Activated T-helper 17 cell treated with anti-CD3 and anti-CD28 coated beads, Interleukin-2, amount 50 U/mL, for 72 hours (primary cell): ENCODE results near the gene ZNF664. TPM values are rescaled to one million over a fixed set of nuclear protein-coding genes. Genes with fewer than 3 reads are reported as not detected.

Source experiments
- ATAC-seq: fragments of 150-1000 bp; cut with Tn5 transposase; replicated peaks from 2 replicates; pipeline ENCODE4 v1.10.0; 2021; ENCODE audit warnings: mild to moderate bottlenecking, moderate library complexity
- H3K27ac Mint-ChIP-seq: one replicate; pipeline ENCODE4 v1.8.0; 2022; ENCODE audit warnings: mixed read lengths
- H3K27me3 Mint-ChIP-seq: one replicate; pipeline ENCODE4 v1.8.0; 2022; ENCODE audit warnings: mixed read lengths
- H3K36me3 Mint-ChIP-seq: one replicate; pipeline ENCODE4 v1.8.0; 2022; ENCODE audit warnings: low read depth, mild to moderate bottlenecking, mixed read lengths
- H3K4me1 Mint-ChIP-seq: one replicate; pipeline ENCODE4 v1.8.0; 2022; ENCODE audit warnings: mixed read lengths
- H3K4me3 Mint-ChIP-seq: one replicate; pipeline ENCODE4 v1.8.0; 2022; ENCODE audit warnings: mild to moderate bottlenecking, mixed read lengths
- H3K9me3 Mint-ChIP-seq: one replicate; pipeline ENCODE4 v1.8.0; 2022; ENCODE audit warnings: mixed read lengths
- total RNA-seq, 2 donors: library from RNA; stranded (reverse); gene quantifications; one replicate each; pipeline ENCODE4 v1.2.3, GENCODE V29; 2022

ZNF664 gene
- total RNA-seq, 2 donors from 2014 or later, result 35.6 to 48.3 TPM

GRCh38 chr12:123937707-123938591 lies 35.1 kb upstream of the ZNF664 start:
- peaks cover 30% of the 10 kb centered on the region for H3K36me3 Mint-ChIP-seq
- no peaks in the 10 kb centered on the region for H3K9me3 Mint-ChIP-seq
- peak; percentile 99 for ATAC-seq
- peak overlapping the region; percentile 83 for H3K4me3 Mint-ChIP-seq
- peaks cover 20% of the 10 kb centered on the region for H3K4me1 Mint-ChIP-seq
- no peaks in the 10 kb centered on the region for H3K27me3 Mint-ChIP-seq
- H3K27ac Mint-ChIP-seq, result peak overlapping the region; percentile 91

- Mint-ChIP-seq H3K36me3 (peaks cover 31% of the 10 kb centered on the region), H3K27me3 (no peaks in the 10 kb centered on the region), H3K4me3 (peak overlapping the region; percentile 83), H3K4me1 (peaks cover 20% of the 10 kb centered on the region), H3K9me3 (no peaks in the 10 kb centered on the region), H3K27ac (peak overlapping the region; percentile 91)
- peak; percentile 32 for ATAC-seq
These were observed 34.1 kb upstream of the ZNF664 start for GRCh38 chr12:123938679-123939480.

GRCh38 chr12:123939716-123940626 lies 33.0 kb upstream of the ZNF664 start:
- H3K9me3 Mint-ChIP-seq, result no peaks in the 10 kb centered on the region

GRCh38 chr12:123940627-123940966 lies 32.4 kb upstream of the ZNF664 start:
- Mint-ChIP-seq H3K4me1 (peaks cover 20% of the 10 kb centered on the region), H3K27me3 (no peaks in the 10 kb centered on the region), H3K9me3 (no peaks in the 10 kb centered on the region), H3K4me3 (no peak overlapping the region), H3K36me3 (peaks cover 37% of the 10 kb centered on the region), H3K27ac (no peak overlapping the region)
- no peak for ATAC-seq

More at GRCh38 chr12:123939716-123940626, 33.0 kb upstream of the ZNF664 start:
- Mint-ChIP-seq H3K27ac (no peak overlapping the region), H3K36me3 (peaks cover 37% of the 10 kb centered on the region), H3K27me3 (no peaks in the 10 kb centered on the region), H3K4me3 (no peak overlapping the region), H3K4me1 (peaks cover 20% of the 10 kb centered on the region)
- ATAC-seq, result no peak

GRCh38 chr12:123941000-123941399 lies 32.0 kb upstream of the ZNF664 start:
- no peak for ATAC-seq
- Mint-ChIP-seq H3K27me3 (no peaks in the 10 kb centered on the region), H3K9me3 (no peaks in the 10 kb centered on the region), H3K27ac (peak overlapping the region; percentile 11), H3K4me3 (no peak overlapping the region), H3K36me3 (peaks cover 41% of the 10 kb centered on the region), H3K4me1 (peaks cover 23% of the 10 kb centered on the region)

- peaks cover 24% of the 10 kb centered on the region for H3K4me1 Mint-ChIP-seq
- no peak overlapping the region for H3K4me3 Mint-ChIP-seq
- peaks cover 38% of the 10 kb centered on the region for H3K36me3 Mint-ChIP-seq
- no peaks in the 10 kb centered on the region for H3K9me3 Mint-ChIP-seq
- no peaks in the 10 kb centered on the region for H3K27me3 Mint-ChIP-seq
- peak overlapping the region; percentile 11 for H3K27ac Mint-ChIP-seq
- no peak for ATAC-seq
These were observed 31.3 kb upstream of the ZNF664 start for GRCh38 chr12:123941624-123942237.

GRCh38 chr12:123942238-123942653 lies 30.8 kb upstream of the ZNF664 start:
- peaks cover 37% of the 10 kb centered on the region for H3K36me3 Mint-ChIP-seq
- H3K4me3 Mint-ChIP-seq, result no peak overlapping the region
- no peaks in the 10 kb centered on the region for H3K9me3 Mint-ChIP-seq

GRCh38 chr12:123942911-123943648 lies 29.9 kb upstream of the ZNF664 start:
- Mint-ChIP-seq H3K4me1 (peaks cover 16% of the 10 kb centered on the region), H3K9me3 (no peaks in the 10 kb centered on the region), H3K27me3 (no peaks in the 10 kb centered on the region), H3K4me3 (no peak overlapping the region), H3K27ac (no peak overlapping the region), H3K36me3 (peaks cover 30% of the 10 kb centered on the region)
- no peak for ATAC-seq

More at GRCh38 chr12:123942238-123942653, 30.8 kb upstream of the ZNF664 start:
- H3K27me3 Mint-ChIP-seq, result no peaks in the 10 kb centered on the region
- H3K27ac Mint-ChIP-seq, result no peak overlapping the region
- ATAC-seq, result no peak
- H3K4me1 Mint-ChIP-seq, result peaks cover 24% of the 10 kb centered on the region

GRCh38 chr12:123943816-123944215 lies 29.2 kb upstream of the ZNF664 start:
- no peak overlapping the region for H3K4me3 Mint-ChIP-seq
- H3K9me3 Mint-ChIP-seq, result no peaks in the 10 kb centered on the region
- peaks cover 9% of the 10 kb centered on the region for H3K4me1 Mint-ChIP-seq
- no peaks in the 10 kb centered on the region for H3K27me3 Mint-ChIP-seq
- no peak overlapping the region for H3K27ac Mint-ChIP-seq
- no peak for ATAC-seq
- peaks cover 30% of the 10 kb centered on the region for H3K36me3 Mint-ChIP-seq

GRCh38 chr12:123944696-123945095 lies 28.3 kb upstream of the ZNF664 start:
- Mint-ChIP-seq H3K36me3 (peaks cover 30% of the 10 kb centered on the region), H3K27me3 (no peaks in the 10 kb centered on the region), H3K9me3 (no peaks in the 10 kb centered on the region), H3K27ac (no peak overlapping the region), H3K4me3 (no peak overlapping the region), H3K4me1 (peaks cover 5% of the 10 kb centered on the region)
- ATAC-seq, result no peak

- Mint-ChIP-seq H3K4me1 (peaks cover 5% of the 10 kb centered on the region), H3K27me3 (no peaks in the 10 kb centered on the region), H3K4me3 (no peak overlapping the region), H3K36me3 (peaks cover 30% of the 10 kb centered on the region), H3K27ac (peak overlapping the region; percentile 21), H3K9me3 (no peaks in the 10 kb centered on the region)
- ATAC-seq, result no peak
These were observed 27.5 kb upstream of the ZNF664 start for GRCh38 chr12:123945287-123946151.

- no peaks in the 10 kb centered on the region for H3K9me3 Mint-ChIP-seq
- peak overlapping the region; percentile 21 for H3K27ac Mint-ChIP-seq
- no peaks in the 10 kb centered on the region for H3K27me3 Mint-ChIP-seq
- H3K36me3 Mint-ChIP-seq, result peaks cover 30% of the 10 kb centered on the region
- H3K4me3 Mint-ChIP-seq, result no peak overlapping the region
- ATAC-seq, result no peak
- peaks cover 5% of the 10 kb centered on the region for H3K4me1 Mint-ChIP-seq
These were observed 26.9 kb upstream of the ZNF664 start for GRCh38 chr12:123946152-123946515.
